Naive thymus-derived CD8-positive, alpha-beta T cell (primary cell): Measurements from ENCODE around the gene SEC23IP. TPM values are rescaled to one million over a fixed set of nuclear protein-coding genes. Genes with fewer than 3 reads are reported as not detected.
"Not testable (repeated sequence)": the region's sequence is repeated elsewhere in the genome, so short reads cannot be mapped to it uniquely, and the experiment has no call there.

ENCODE experiments used
- ATAC-seq, 2 donors: fragments of 150-1000 bp; cut with Tn5 transposase in 1 of 2; sonication (Bioruptor Pico), chemical (Tn5 transposase) in 1 of 2; 1 replicate in 1 of 2; 2 replicates in 1 of 2; pipeline ENCODE4 v1.10.0; 2021; ENCODE audit warnings: mild to moderate bottlenecking in 2 of 2, moderate library complexity in 2 of 2
- POLR2A ChIA-PET: fragments of 350-600 bp; sonication (Branson Sonifier 250); formaldehyde crosslinking; loops from one replicate; lab custom pipeline; 2021; ENCODE audit warnings: antibody characterized with exemption; lab: Charles Lee
- DNase-seq, 10 donors: peaks; one replicate each; pipeline versions ENCODE4 v3.0.0 to v3.0.0-alpha.2; 2020 to 2022
- H3K27ac Mint-ChIP-seq, 10 donors: one replicate each; pipeline ENCODE4 v1.8.0; 2020 to 2022; ENCODE audit warnings: mild to moderate bottlenecking in 10 of 10, mixed read lengths in 10 of 10, moderate library complexity in 4 of 10, inconsistent platforms in 1 of 10
- H3K27me3 Mint-ChIP-seq, 5 donors: one replicate each; pipeline ENCODE4 v1.8.0; 2021 to 2022; ENCODE audit warnings: mixed read lengths in 5 of 5
- H3K36me3 Mint-ChIP-seq, 3 donors: one replicate each; pipeline ENCODE4 v1.8.0; 2020 to 2022; ENCODE audit warnings: mixed read lengths in 3 of 3, mild to moderate bottlenecking in 2 of 3, inconsistent platforms in 1 of 3
- H3K4me1 Mint-ChIP-seq, 4 donors: one replicate each; pipeline ENCODE4 v1.8.0; 2021 to 2022; ENCODE audit warnings: mixed read lengths in 4 of 4
- H3K4me3 Mint-ChIP-seq, 10 donors: one replicate each; pipeline ENCODE4 v1.8.0; 2020 to 2022; ENCODE audit warnings: mild to moderate bottlenecking in 10 of 10, mixed read lengths in 10 of 10, moderate library complexity in 6 of 10, inconsistent platforms in 1 of 10
- H3K9me3 Mint-ChIP-seq, 9 donors: one replicate each; pipeline ENCODE4 v1.8.0; 2020 to 2022; ENCODE audit warnings: mixed read lengths in 9 of 9, mild to moderate bottlenecking in 3 of 9, inconsistent platforms in 1 of 9, moderate library complexity in 1 of 9
- polyA plus RNA-seq, 3 donors: library from polyadenylated mRNA; unstranded; fragments of 300-500 nt; fragmentation: Illumina TruSeq; gene quantifications; one replicate each; pipeline ENCODE4 v1.2.3, GENCODE V29; 2021
- total RNA-seq, 8 experiments: library from RNA in 2 of 8; stranded (reverse) in 2 of 8; gene quantifications; one replicate each; pipeline ENCODE4 v1.2.3 and lab custom pipeline; 2021 to 2026

SEC23IP gene
- total and polyA plus RNA-seq, 5 experiments from 2014 or later: 39.6 to 70.0 (median 42.3) TPM

DNA sequence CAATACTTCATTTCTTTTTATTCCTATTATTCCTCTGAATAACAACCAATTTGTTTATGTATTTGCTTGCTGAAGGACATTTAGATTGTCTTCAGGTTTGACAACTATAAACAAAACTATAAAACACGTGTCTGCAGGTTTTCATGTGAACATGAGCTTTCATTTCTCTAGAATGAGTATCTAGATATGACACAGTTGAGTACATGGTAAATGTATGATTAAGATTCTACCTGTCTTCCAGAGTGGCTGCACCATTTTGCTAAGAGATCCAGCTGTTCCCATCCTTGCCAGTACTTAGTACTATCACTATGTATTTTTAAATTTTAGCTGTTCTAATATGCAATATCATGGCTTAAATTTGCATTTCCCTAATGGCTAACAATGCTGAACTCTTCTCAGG is 30.0 kb upstream of the SEC23IP start:
- peak overlapping the region in 1 of 10 donors; percentile 37 for H3K27ac Mint-ChIP-seq
- no peak overlapping the region for H3K4me3 Mint-ChIP-seq
- no peak for ATAC-seq
- DNase-seq: no peak
- peaks cover 17 to 56% (median 54%) of the 10 kb centered on the region in 4 donors for H3K4me1 Mint-ChIP-seq
- no peaks in the 10 kb centered on the region for H3K27me3 Mint-ChIP-seq
- H3K9me3 Mint-ChIP-seq: peaks cover 0 to 16% (median 7%) of the 10 kb centered on the region in 9 donors
- H3K36me3 Mint-ChIP-seq: peaks cover 11 to 26% (median 14%) of the 10 kb centered on the region in 3 donors
- POLR2A ChIA-PET: interaction anchor here (0.9 kb wide), 1 partner anchor 10 kb away, joined by 3 read pairs; the partner anchor contains the start of gene MCMBP

DNA sequence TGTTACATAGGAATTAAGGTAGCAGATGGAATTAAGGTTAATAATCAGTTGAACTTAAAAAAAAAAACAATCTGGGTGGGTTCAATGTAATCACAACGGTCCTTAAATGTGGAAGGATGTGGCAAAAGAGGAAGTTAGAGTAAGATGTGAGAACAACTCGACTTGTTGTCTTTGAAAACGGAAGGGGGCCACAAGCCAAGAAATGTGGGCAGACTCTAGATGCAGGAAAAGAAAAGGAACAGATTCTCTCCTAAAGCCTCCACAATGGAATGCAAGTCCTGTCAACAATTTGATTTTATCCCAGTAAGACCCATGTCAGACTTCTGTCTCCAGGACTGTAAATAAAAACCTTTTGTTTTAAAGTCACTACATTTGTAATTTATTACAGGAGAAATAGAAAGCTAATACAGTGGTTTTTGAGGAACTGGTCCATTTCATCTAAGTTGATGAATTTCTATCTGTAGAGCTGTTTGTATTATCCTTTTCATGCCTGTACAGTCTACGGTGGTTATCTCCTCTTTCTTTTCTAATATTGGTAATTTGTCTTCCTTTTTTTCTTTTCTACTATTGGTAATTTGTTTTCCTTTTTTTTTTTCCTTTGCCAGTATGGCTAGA is 28.5 kb upstream of the SEC23IP start:
- DNase-seq: no peak
- H3K4me3 Mint-ChIP-seq: no peak overlapping the region
- peaks cover 0 to 16% (median 7%) of the 10 kb centered on the region in 9 donors for H3K9me3 Mint-ChIP-seq
- POLR2A ChIA-PET: interaction anchor here (1.3 kb wide), 1 partner anchor 9 kb away, joined by 5 read pairs; the partner anchor contains the start of gene MCMBP
- peaks cover 11 to 16% (median 14%) of the 10 kb centered on the region in 3 donors for H3K36me3 Mint-ChIP-seq
- H3K4me1 Mint-ChIP-seq: peaks cover 21 to 70% (median 67%) of the 10 kb centered on the region in 4 donors
- ATAC-seq: no peak
- H3K27ac Mint-ChIP-seq: peak overlapping the region in 5 of 10 donors; percentile 16 to 83 (median 57)
- no peaks in the 10 kb centered on the region for H3K27me3 Mint-ChIP-seq

DNA sequence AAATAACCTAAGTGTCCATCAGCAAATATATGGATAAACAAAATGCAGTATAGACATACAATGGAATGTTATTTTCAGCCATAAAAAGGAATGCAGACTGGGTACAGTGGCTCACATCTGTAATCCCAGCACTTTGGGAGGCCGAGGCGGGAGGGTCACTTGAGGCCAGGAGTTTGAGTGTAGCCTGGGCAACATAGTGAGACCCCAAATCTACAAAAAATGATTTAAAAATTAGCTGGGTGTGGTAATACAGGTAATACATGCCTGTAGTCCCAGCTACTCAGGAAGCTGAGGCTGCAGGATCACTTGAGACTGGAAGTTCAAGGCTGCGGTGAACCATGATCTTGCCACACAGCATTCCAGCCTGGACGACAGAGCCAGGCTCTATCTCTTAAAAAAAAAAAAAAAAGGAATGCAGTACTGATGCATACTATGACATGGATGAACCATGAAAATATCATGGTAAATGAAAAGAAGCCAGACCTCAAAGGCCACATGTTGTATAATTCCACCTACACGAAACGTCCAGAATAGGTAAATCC is 26.8 kb upstream of the SEC23IP start:
- peaks cover 17 to 71% (median 66%) of the 10 kb centered on the region in 4 donors for H3K4me1 Mint-ChIP-seq
- H3K27ac Mint-ChIP-seq: peak overlapping the region in 2 of 10 donors; percentile 38 to 65
- ATAC-seq (no peak), DNase-seq (no peak)
- H3K36me3 Mint-ChIP-seq: peaks cover 11 to 14% (median 12%) of the 10 kb centered on the region in 3 donors
- POLR2A ChIA-PET: no interaction called here
- no peaks in the 10 kb centered on the region for H3K27me3 Mint-ChIP-seq
- no peak overlapping the region for H3K4me3 Mint-ChIP-seq
- H3K9me3 Mint-ChIP-seq: peaks cover 0 to 16% (median 7%) of the 10 kb centered on the region in 9 donors

DNA sequence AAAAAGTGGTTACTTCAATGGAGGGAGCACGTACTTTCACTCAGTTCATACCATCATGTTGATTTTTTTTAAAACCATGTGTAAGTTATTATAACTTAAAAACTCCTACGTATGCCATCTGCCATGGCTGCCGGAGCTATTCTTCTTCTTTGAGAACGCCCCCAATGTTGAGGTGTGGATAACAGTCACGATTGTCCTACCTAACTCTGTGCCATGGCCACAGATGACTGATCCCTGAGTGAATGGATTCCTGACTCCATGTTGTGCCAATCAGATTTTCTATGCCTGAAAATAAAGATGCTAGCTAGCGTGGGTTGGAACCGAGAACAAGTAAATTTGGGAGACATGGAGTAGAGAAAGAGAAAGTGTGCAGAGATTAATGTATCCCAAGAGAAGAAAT is 25.2 kb upstream of the SEC23IP start:
- POLR2A ChIA-PET: interaction anchor here (1.0 kb wide), 1 partner anchor 142 kb away, joined by 3 read pairs; the partner anchor contains the start of gene INPP5F
- peaks cover 11 to 14% (median 12%) of the 10 kb centered on the region in 3 donors for H3K36me3 Mint-ChIP-seq
- no peak for ATAC-seq
- DNase-seq: no peak
- H3K9me3 Mint-ChIP-seq: peaks cover 0 to 16% (median 7%) of the 10 kb centered on the region in 9 donors
- H3K4me3 Mint-ChIP-seq: peak overlapping the region in 1 of 10 donors; percentile 37
- peak overlapping the region in 1 of 10 donors; percentile 51 for H3K27ac Mint-ChIP-seq
- H3K4me1 Mint-ChIP-seq: peaks cover 20 to 71% (median 62%) of the 10 kb centered on the region in 4 donors
- no peaks in the 10 kb centered on the region for H3K27me3 Mint-ChIP-seq

DNA sequence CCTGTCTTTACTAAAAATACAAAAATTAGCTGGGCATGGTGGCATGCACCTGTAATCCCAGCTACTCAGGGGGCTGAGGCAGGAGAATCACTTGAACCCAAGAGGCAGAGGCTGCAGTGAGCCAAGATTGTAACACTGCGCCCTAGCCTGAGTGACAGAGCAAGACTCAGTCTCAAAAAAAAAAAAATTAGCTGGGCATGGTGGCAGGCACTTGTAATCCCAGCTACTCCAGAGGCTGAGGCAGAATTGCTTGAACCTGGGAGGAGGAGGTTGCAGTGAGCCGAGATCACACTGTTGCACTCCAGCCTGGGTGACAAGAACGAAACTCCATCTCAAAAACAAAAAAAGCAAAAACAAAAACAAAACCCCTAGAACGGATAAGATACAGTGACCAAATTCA is 23.1 kb upstream of the SEC23IP start:
- Mint-ChIP-seq H3K4me3 (peak overlapping the region in 7 of 10 donors; percentile 6 to 57 (median 38)), H3K4me1 (peaks cover 24 to 71% (median 61%) of the 10 kb centered on the region in 4 donors), H3K27ac (peak overlapping the region in 1 of 10 donors; percentile 43), H3K36me3 (peaks cover 4 to 10% (median 9%) of the 10 kb centered on the region in 3 donors)
- H3K27me3 Mint-ChIP-seq, POLR2A ChIA-PET, ATAC-seq, H3K9me3 Mint-ChIP-seq, DNase-seq: not testable (repeated sequence)

DNA sequence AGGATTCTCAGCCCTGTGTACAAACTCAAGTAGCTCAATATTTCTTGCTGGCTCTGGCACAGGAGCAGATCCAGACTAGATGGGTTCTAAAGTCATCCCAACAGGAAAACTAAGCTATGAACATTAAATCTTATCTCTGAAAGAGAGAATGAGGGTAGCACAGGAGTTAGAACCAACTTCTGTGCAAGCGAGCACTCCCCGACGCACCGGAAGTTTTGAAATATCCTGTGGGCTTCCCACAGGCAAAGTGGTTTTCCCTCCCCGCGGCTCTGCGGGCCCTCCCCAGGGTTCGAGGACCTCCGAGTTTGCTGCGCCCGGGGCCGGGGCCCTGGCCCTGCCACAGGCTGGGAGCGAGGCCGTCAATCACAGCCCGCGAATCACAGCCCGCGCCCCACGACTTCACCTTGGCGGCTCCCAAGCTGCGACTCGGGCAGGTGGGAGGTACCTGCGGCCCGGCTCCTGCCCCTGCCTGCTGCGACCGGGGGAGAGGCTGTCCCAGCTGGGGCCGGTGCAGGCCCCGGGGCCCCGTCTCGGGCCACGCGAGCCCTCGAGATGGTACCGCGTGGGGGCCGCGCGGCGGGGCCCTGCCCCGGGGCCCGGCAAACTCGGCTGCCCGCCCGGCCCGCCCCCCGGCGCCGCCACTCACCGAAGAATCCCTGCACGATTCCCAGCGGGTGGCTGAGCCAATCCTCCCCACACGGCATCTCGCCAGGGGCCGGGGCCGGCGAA is 20.5 kb upstream of the SEC23IP start:
- peaks cover 22 to 53% (median 43%) of the 10 kb centered on the region in 4 donors for H3K4me1 Mint-ChIP-seq
- no peaks in the 10 kb centered on the region for H3K9me3 Mint-ChIP-seq
- peak overlapping the region; percentile 19 to 94 (median 90) for H3K27ac Mint-ChIP-seq
- ATAC-seq (peak; percentile 27 to 37), DNase-seq (peak; percentile 33 to 69 (median 54))
- H3K4me3 Mint-ChIP-seq: peak overlapping the region; percentile 79 to 92 (median 89)
- no peaks in the 10 kb centered on the region for H3K36me3 Mint-ChIP-seq
- no peaks in the 10 kb centered on the region for H3K27me3 Mint-ChIP-seq
- POLR2A ChIA-PET: interaction anchor here (0.6 to 3.5 kb wide), 13 partner anchors 9 to 1118 kb away, joined by 3 to 67 read pairs (median 4); partner anchors contain the start of genes BAG3, CACUL1, INPP5F and SEC23IP

DNA sequence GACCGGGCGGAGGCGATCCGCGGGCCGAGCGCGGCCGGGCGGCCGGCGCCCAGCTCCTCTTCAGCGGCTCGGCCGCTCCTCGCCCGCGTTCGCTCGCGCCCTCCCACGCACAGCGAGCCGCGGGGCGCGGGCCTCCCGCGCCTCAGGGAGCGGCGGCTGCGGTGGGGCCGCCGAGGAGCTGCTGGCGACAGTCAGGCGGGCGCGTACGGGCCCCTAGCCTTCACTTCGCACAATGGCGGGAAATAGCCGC is 20.0 kb upstream of the SEC23IP start, which contains the start of gene MCMBP:
Gene MCMBP (minus strand): TSS at position 234 of the 250 bp plus-strand sequence. CDS start 259 bp downstream, outside the sequence.
- peak within 1 kb of the TSS; percentile 84 to 94 (median 90) for H3K4me3 Mint-ChIP-seq
- ATAC-seq: no peak
- no peaks in the 10 kb centered on the region for H3K36me3 Mint-ChIP-seq
- H3K27me3 Mint-ChIP-seq: no peaks in the 10 kb centered on the region
- peaks cover 19 to 49% (median 40%) of the 10 kb centered on the region in 4 donors for H3K4me1 Mint-ChIP-seq
- H3K9me3 Mint-ChIP-seq: no peaks in the 10 kb centered on the region
- H3K27ac Mint-ChIP-seq: peak within 1 kb of the TSS; percentile 90 to 96 (median 94)
- no peak for DNase-seq
- POLR2A ChIA-PET: interaction anchor here (0.6 to 3.5 kb wide), 17 partner anchors 8 to 1118 kb away, joined by 3 to 67 read pairs (median 4); partner anchors contain the start of genes BAG3, CACUL1, EIF3A and INPP5F

DNA sequence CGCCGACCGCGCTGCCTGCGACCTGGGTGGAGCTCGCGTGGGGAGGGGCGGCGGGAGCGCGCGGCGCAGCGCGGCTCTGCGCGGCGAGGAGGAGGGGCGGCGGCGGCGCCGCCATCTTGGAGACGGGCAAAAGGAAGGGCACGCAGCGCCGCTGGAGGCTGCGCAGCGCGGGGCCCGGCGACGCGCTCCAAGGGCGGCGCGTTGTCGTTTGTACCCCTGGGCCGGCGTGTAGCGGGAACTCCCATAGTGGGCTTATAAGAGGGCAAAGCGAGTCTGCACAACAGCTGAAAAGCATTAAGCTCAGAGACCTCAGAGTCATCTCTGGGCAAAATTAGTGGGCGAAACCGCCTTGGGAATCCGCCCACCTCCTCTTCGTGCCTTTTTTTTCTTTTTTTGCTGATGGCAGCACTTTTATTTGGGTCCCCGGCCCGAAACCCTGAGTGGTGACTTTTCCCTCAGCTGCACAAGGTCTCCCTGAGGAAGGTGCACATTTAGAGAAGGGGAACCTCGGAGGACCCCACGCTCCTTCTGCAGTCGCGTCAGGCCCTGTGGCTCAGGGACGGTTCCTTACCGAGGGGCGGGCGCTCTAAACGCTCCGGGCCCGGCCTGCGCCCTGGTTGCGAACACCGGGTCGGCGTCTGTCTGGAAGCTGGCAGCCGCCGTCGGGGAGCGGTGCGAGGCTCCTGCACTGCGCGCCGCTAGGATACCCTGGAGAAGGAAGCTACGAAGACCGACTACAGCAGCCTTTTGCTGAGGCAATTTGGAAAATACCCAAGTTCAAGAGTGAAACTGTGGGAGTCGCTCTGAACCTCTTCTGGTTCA is 19.5 kb upstream of the SEC23IP start:
- Mint-ChIP-seq H3K27ac (peak overlapping the region; percentile 54 to 96 (median 94)), H3K4me1 (peaks cover 19 to 44% (median 34%) of the 10 kb centered on the region in 4 donors), H3K36me3 (no peaks in the 10 kb centered on the region), H3K9me3 (no peaks in the 10 kb centered on the region), H3K4me3 (peak overlapping the region; percentile 83 to 94 (median 88)), H3K27me3 (no peaks in the 10 kb centered on the region)
- peak; percentile 76 to 91 (median 85) for DNase-seq
- POLR2A ChIA-PET: interaction anchor here (0.6 to 3.5 kb wide), 23 partner anchors 9 to 1119 kb away, joined by 3 to 67 read pairs (median 4); partner anchors contain the start of genes BAG3, CACUL1, EIF3A and INPP5F
- peak; percentile 89 to 91 for ATAC-seq

DNA sequence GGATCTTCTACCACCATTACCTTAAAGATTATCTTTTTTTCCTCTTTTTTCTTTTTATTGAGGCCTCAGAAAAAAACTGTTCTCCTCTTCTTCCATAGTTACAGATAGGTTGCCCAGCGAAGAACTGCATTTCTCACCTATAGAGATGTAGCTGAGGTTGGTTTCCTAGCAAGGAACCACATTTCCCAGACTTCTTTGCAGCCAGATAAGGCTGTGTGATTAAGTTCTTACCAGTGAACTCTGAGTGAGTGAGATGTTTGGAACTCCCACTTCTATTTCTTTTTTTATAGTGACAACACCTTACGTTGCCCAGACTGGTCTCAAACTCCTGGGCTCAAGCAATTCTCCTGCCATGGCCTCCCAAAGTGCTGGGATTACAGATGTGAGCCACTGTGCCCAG is 14.0 kb upstream of the SEC23IP start:
- peaks cover 0 to 2% (median 0%) of the 10 kb centered on the region in 5 donors for H3K27me3 Mint-ChIP-seq
- POLR2A ChIA-PET: no interaction called here
- no peak overlapping the region for H3K27ac Mint-ChIP-seq
- no peaks in the 10 kb centered on the region for H3K9me3 Mint-ChIP-seq
- DNase-seq (no peak), ATAC-seq (no peak)
- peaks cover 6 to 7% (median 7%) of the 10 kb centered on the region in 4 donors for H3K4me1 Mint-ChIP-seq
- no peaks in the 10 kb centered on the region for H3K36me3 Mint-ChIP-seq
- H3K4me3 Mint-ChIP-seq: no peak overlapping the region

DNA sequence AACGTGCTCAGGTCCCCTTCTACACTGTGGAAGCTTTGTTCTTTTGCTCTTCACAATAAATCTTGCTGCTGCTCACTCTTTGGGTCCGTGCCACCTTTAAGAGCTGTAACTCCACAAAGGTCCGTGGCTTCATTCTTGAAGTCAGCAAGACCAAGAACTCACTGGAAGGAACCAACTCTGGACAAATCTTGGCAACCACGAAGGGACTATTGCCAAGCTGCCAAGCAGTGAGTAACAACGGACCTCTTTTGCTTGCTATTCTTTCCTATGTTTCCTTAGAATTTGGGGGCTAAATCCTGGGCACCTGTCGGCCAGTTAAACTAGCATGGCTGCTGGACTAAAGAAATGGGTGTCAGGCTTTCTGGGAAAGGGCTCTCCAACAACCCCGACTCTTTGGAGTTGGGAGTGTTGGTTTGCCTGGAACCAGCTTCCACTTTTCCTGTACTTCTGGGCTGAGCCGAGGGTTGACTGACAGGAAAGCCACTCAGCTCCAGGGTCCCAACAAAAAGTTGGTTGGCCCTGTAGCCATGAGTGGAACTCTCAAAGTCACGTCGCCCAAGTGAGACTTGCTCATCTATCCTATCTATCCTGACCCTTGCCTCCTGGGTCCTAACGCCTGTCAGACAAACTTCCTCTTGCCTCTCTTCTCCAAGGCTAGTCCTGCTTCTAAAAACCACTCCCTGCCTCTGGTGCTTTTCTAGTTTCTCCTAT is 8.5 kb upstream of the SEC23IP start:
- not testable (repeated sequence) for ATAC-seq, H3K27ac Mint-ChIP-seq, H3K27me3 Mint-ChIP-seq, H3K4me3 Mint-ChIP-seq, H3K4me1 Mint-ChIP-seq, H3K9me3 Mint-ChIP-seq, DNase-seq, H3K36me3 Mint-ChIP-seq
- POLR2A ChIA-PET: interaction anchor here (1.0 kb wide), 1 partner anchor 11 kb away, joined by 3 read pairs; no protein-coding TSS in a partner anchor

DNA sequence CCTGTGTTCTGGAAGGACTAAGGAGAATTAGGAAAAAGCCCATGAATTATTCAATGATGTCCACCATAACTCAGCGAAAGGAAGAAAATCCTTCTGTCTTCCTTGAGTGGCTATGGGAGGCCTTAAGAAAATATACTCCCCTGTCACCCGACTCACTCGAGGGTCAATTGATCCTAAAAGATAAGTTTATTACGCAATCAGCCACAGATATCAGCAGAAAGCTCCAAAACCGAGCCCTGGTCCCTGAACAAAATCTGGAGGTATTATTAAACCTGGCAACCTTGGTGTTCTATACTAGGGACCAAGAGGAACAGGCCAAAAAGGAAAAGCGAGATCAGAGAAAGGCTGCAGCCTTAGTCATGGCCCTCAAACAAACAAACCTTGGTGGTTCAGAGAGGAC is 6.5 kb upstream of the SEC23IP start:
- DNase-seq, H3K4me3 Mint-ChIP-seq, ATAC-seq, POLR2A ChIA-PET, H3K36me3 Mint-ChIP-seq, H3K9me3 Mint-ChIP-seq, H3K27ac Mint-ChIP-seq, H3K4me1 Mint-ChIP-seq, H3K27me3 Mint-ChIP-seq: not testable (repeated sequence)
